ENCODE measurements around the gene C13orf46. TPM values are rescaled to one million over a fixed set of nuclear protein-coding genes. Genes with fewer than 3 reads are reported as not detected.

C13orf46 gene
- total RNA-seq, 8 experiments from 2014 or later: 0.08 to 1.0 (median 0.27) TPM

GRCh38 chr13:113937527-113938180, 36.2 kb downstream of the C13orf46 start:
- peaks cover 16 to 45% of the 10 kb centered on the region in 2 donors for H3K4me1 ChIP-seq (replicated peaks in 1 of 2)
- ATAC-seq (replicated peaks in 6 of 8): peak in 4 of 8 experiments; percentile 8 to 31 (median 29)
- no peak overlapping the region for H3K27ac ChIP-seq
- WGBS, 10 experiments: 39 to 92% (median 87%) methylated on average over 3 to 13 of the region's 20 CpGs; no CpG with 5 or more reads in 1 of the 10 experiments
- in situ Hi-C loops (cut with MboI; ENCODE audit: low pct_unique_long_range_greater_than_20kb in 2 of 9, low sequenced_read_pairs in 9 of 9, unreplicated experiment in 9 of 9): no loop called here
- no peak overlapping the region for H3K4me3 ChIP-seq

DNA sequence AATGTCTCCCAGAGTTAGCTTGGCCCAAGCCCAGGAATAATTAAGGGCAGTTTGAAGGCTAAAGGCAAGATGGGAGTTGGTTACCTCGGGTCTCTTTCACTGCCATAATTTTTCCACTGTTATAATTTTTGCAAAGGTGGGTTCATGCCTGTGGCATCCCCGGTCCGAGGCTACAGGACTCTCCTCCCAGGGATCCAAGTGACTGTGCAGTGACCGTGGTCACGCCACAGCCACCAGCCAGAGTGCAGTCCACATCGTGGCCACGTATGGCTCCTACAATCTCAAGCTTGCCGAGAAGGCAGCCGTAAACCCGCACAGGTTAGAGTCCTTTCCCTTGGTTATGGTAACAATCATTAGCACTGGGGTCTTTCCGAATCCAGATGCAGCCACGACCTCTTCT, 36.8 kb downstream of the C13orf46 start:
- H3K4me3 ChIP-seq: no peak overlapping the region
- ATAC-seq (replicated peaks in 6 of 8): no peak
- no peak overlapping the region for H3K27ac ChIP-seq
- in situ Hi-C loops (cut with MboI; ENCODE audit: low pct_unique_long_range_greater_than_20kb in 2 of 9, low sequenced_read_pairs in 9 of 9, unreplicated experiment in 9 of 9): no loop called here
- H3K4me1 ChIP-seq (replicated peaks in 1 of 2): peaks cover 17 to 47% of the 10 kb centered on the region in 2 donors
- WGBS, 10 experiments: 40 to 94% (median 78%) methylated on average over 1 to 10 of the region's 12 CpGs; no CpG with 5 or more reads in 2 of the 10 experiments

GRCh38 chr13:113936166-113936965, 37.5 kb downstream of the C13orf46 start:
- no peak for ATAC-seq (replicated peaks in 6 of 8)
- no peak overlapping the region for H3K4me3 ChIP-seq
- in situ Hi-C loops (cut with MboI; ENCODE audit: low pct_unique_long_range_greater_than_20kb in 2 of 9, low sequenced_read_pairs in 9 of 9, unreplicated experiment in 9 of 9): no loop called here
- peaks cover 23 to 53% of the 10 kb centered on the region in 2 donors for H3K4me1 ChIP-seq (replicated peaks in 1 of 2)
- H3K27ac ChIP-seq: no peak overlapping the region
- 80 to 100% (median 95%) methylated on average over 1 to 13 of the region's 25 CpGs; no CpG with 5 or more reads in 1 of the 10 experiments for WGBS, 10 experiments

DNA sequence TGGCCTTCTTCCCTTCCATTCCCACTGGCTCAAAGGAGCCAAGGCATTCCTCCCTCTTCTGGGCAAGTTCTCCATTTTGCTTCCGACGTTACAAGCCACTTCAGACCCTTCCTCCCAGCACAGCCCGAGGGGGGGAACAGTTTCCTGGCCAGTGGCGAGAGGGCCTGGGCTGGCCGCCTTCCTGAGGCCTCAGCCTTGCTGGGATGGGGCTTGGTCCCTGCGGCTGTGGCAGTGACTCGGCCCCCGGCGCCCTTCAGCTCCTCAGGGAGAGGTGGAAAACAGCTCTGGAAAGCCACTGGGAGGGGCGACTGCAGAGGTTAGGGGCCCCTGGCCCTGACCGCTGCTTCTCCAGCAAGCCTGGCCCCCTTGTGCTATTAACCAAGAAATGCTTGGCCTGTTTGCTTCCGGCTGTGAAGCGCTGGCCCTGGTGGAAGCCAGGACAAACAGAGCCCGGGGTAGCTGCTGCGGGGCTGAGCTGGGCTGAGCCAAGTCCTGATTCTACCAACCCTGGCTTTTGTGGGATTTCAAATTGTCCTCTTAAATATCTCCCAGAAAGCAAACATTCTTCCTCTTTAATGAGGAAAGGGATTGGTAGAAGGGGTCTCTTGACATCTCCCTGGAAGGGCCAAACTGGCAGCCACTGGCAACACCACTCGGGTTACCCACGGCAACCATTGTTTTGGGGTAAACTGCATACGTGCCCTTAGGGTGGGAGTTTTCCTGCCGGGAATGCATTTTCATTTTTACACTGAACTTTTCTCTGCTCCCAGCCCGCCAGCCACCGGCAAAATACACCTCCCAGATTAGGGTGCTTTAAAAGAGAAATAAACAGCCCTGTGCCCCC, 38.7 kb downstream of the C13orf46 start:
- Histone ChIP-seq H3K4me1 (replicated peaks in 1 of 2) (peaks cover 23 to 53% of the 10 kb centered on the region in 2 donors), H3K4me3 (no peak overlapping the region), H3K27ac (peak overlapping the region in 1 of 2 donors; percentile 45)
- peak in 6 of 8 experiments; percentile 38 to 88 (median 72) for ATAC-seq (replicated peaks in 6 of 8)
- in situ Hi-C loops (cut with MboI; ENCODE audit: low pct_unique_long_range_greater_than_20kb in 2 of 9, low sequenced_read_pairs in 9 of 9, unreplicated experiment in 9 of 9): no loop called here
- 30 to 92% (median 70%) methylated on average over 2 to 10 of the region's 21 CpGs; no CpG with 5 or more reads in 3 of the 10 experiments for WGBS, 10 experiments

DNA sequence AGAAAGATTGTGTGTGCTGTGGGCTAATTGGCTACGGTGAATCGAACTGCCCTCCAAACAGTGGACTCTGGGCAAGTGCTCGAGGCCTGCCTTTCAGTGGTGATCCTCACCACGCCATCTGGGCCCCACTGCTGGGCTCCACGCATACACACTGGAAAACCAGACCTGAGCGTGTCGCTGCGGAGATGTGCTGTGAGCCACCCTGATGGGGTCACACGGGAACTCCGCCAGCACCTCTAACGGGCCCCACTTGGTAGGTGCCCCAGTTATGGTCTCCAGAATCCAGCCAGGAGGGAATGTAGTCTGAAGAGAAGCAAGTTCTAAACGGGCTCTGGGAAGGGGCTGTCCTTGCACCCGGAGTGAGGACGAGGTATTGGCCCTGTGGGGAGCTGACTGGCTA, 39.3 kb downstream of the C13orf46 start:
- Histone ChIP-seq H3K27ac (no peak overlapping the region), H3K4me1 (replicated peaks in 1 of 2) (peaks cover 23 to 53% of the 10 kb centered on the region in 2 donors), H3K4me3 (no peak overlapping the region)
- in situ Hi-C loops (cut with MboI; ENCODE audit: low pct_unique_long_range_greater_than_20kb in 2 of 9, low sequenced_read_pairs in 9 of 9, unreplicated experiment in 9 of 9): no loop called here
- WGBS, 10 experiments: 71 to 100% (median 88%) methylated on average over 3 to 9 of the region's 14 CpGs; no CpG with 5 or more reads in 5 of the 10 experiments
- ATAC-seq (replicated peaks in 6 of 8): no peak

DNA sequence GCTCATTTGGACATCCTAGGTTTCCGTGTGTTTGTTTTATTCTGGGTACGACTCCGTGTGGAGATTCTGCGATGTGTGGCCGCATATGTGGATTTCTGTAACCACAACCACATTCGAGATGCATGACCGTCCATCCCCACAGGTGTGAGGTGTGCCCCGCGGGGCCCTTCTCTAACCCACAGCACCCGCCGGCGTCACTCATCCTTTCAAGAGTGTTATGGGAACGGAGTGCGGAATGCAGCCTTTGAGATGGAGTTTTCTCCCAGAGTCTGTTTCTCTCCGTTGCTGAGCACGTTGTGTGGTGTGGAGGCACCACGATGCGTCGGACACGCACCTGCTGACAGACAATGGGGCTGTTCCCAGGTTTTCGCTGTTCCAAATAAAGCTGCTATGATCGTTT, 40.0 kb downstream of the C13orf46 start:
- no peak for ATAC-seq (replicated peaks in 6 of 8)
- Histone ChIP-seq H3K4me3 (no peak overlapping the region), H3K4me1 (replicated peaks in 1 of 2) (peaks cover 23 to 53% of the 10 kb centered on the region in 2 donors), H3K27ac (no peak overlapping the region)
- in situ Hi-C loops (cut with MboI; ENCODE audit: low pct_unique_long_range_greater_than_20kb in 2 of 9, low sequenced_read_pairs in 9 of 9, unreplicated experiment in 9 of 9): no loop called here
- WGBS, 10 experiments: 80 to 100% (median 95%) methylated on average over 1 to 16 of the region's 22 CpGs; no CpG with 5 or more reads in 4 of the 10 experiments

DNA sequence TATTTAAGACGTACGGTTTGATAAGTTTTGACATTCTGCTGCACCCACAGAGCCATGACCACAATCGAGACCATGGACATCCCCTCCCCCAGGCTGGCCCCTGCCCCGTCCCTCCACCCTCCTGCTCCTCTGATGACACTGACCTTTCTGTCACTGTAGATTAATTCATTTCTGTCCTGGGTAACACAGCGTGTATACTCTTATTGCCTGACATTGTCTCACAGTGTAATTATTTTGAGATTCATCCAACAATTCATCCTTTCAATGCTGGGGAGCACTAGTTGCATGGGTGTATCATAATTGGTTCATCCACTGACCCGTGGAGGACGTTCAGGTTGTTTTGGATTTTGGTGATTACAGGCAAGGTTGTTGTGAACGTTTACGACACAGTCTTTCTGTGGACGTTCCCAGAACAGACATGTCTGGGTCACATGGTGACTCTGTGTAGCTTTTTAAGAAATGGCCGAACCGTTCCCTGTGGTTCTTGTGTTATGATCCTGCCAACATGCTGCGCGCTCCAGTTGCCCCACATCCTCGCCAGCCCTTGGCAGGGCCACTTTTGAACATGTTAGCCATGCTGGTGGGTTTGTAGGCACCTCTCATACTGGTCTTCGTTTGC, 41.9 kb downstream of the C13orf46 start:
- peaks cover 16 to 35% of the 10 kb centered on the region in 2 donors for H3K4me1 ChIP-seq (replicated peaks in 1 of 2)
- WGBS, 10 experiments: 62 to 91% (median 79%) methylated on average over 1 to 10 of the region's 16 CpGs; no CpG with 5 or more reads in 1 of the 10 experiments
- ATAC-seq (replicated peaks in 6 of 8): peak in 2 of 8 experiments; percentile 20 to 28
- in situ Hi-C loops (cut with MboI; ENCODE audit: low pct_unique_long_range_greater_than_20kb in 2 of 9, low sequenced_read_pairs in 9 of 9, unreplicated experiment in 9 of 9): no loop called here
- H3K4me3 ChIP-seq: no peak overlapping the region
- no peak overlapping the region for H3K27ac ChIP-seq

DNA sequence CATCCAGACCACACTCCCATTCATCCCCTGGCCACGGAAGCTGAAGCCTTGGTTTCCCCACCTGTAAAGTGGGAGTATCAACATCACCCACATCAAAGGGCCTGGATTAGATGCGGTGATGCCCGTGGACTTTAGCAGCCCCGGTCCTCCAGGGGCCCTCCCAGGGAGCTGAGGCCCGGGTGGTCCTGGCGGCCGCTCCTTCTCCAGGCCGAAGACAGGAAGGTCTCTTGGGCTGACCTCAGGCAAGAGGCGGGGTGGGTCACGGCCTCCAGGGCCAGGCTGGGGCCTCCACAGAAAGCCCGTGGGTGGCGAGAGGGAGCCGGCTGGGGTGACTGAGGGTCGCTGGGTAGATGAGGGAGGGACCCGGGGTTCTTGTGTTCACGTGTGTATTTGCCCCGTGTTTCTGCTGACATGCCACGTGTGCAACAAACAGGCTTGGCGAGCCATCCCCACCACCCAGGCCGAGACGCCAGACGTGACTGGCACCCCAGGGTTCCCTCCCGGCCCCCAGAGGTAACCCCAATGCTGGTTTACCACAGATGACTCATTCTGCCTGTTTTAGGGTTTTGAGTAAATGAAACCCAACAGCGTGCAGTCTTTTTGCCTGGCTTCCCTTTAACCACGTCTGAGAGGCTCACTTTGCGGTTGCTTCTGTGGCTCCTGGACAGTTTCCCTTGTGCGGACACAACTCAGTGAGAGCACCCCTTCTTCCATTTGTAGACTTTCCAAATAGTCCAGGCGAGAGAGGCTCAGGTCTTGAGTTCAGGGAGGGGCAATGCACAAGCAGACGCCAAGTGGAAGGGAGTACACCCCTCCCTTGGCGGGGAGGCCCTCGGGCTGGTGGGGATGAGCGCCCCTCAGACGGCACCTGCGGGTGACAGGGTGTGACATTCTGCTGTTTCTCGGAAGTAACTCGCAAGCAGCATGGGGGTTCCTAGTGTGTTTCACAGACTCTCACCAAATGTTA, 42.9 kb downstream of the C13orf46 start:
- Histone ChIP-seq H3K4me3 (no peak overlapping the region), H3K27ac (no peak overlapping the region), H3K4me1 (replicated peaks in 1 of 2) (peaks cover 16 to 25% of the 10 kb centered on the region in 2 donors)
- ATAC-seq (replicated peaks in 6 of 8): no peak
- 84 to 100% (median 93%) methylated on average over 1 to 14 of the region's 36 CpGs; no CpG with 5 or more reads in 2 of the 10 experiments for WGBS, 10 experiments
- in situ Hi-C loops (cut with MboI; ENCODE audit: low pct_unique_long_range_greater_than_20kb in 2 of 9, low sequenced_read_pairs in 9 of 9, unreplicated experiment in 9 of 9): no loop called here

- 51 to 100% (median 87%) methylated on average over 3 to 10 of the region's 38 CpGs; no CpG with 5 or more reads in 5 of the 10 experiments for WGBS, 10 experiments
- in situ Hi-C loops (cut with MboI; ENCODE audit: low pct_unique_long_range_greater_than_20kb in 2 of 9, low sequenced_read_pairs in 9 of 9, unreplicated experiment in 9 of 9): no loop called here
Measured at GRCh38 chr13:113929628-113930615, 44.0 kb downstream of the C13orf46 start.

GRCh38 chr13:113928685-113929627, 44.9 kb downstream of the C13orf46 start:
- peak in 3 of 8 experiments; percentile 12 to 27 (median 13) for ATAC-seq (replicated peaks in 6 of 8)
- in situ Hi-C loops (cut with MboI; ENCODE audit: low pct_unique_long_range_greater_than_20kb in 2 of 9, low sequenced_read_pairs in 9 of 9, unreplicated experiment in 9 of 9): no loop called here
- Histone ChIP-seq H3K27ac (no peak overlapping the region), H3K4me3 (no peak overlapping the region), H3K4me1 (replicated peaks in 1 of 2) (peaks cover 6 to 8% of the 10 kb centered on the region in 2 donors)
- WGBS, 10 experiments: 20 to 91% (median 70%) methylated on average over 1 to 5 of the region's 26 CpGs; no CpG with 5 or more reads in 2 of the 10 experiments

More at GRCh38 chr13:113929628-113930615, 44.0 kb downstream of the C13orf46 start:
- Histone ChIP-seq H3K4me1 (replicated peaks in 1 of 2) (peaks cover 11 to 15% of the 10 kb centered on the region in 2 donors), H3K27ac (no peak overlapping the region), H3K4me3 (no peak overlapping the region)
- ATAC-seq (replicated peaks in 6 of 8): no peak

All from motor neuron (in vitro differentiated cells).